ENCODE results near the gene SLCO4C1. TPM values are rescaled to one million over a fixed set of nuclear protein-coding genes. Genes with fewer than 3 reads are reported as not detected.

Gene SLCO4C1
- polyA plus RNA-seq, 1 donor from 2014 or later = 0.12 TPM

DNA sequence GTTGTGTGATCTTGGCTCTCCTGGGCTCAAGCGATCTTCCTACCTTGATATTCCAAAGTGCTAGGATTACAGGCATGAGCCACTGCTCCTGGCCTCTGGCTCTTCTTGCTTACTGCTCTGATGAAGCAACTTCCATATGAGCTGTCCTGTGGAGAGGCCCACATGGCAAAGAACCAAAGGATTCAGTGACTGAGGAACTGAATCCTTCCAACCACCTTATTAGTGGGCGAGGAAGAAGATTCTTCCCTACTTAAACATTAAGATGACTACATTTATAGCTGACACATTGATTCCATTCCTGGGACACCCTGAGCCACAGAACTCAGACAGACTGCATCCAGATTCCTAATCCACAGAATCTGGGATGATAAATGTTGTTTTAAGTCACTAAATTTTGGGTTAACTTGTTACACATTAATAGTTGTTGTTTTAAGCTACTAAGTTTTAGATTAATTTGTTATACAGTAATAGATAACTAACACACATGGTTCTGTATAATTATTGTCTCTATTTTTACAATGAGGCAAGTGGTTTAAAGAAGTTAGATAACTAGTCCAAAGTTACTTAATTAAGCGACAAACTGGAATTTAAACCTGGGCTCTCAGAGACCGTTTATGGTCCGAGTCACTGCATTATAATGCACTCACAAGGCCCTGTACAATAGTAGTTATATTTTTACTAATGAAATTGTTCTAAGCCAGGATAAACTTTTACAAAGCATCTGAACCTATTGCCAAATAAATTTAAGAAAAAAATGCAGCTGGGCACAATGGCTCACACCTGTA, 16.7 kb upstream of the SLCO4C1 start:
- Histone ChIP-seq H3K9ac (ENCODE audit: low read length) (no peak overlapping the region), H3K36me3 (ENCODE audit: insufficient read depth, low read length) (no peaks in the 10 kb centered on the region), H3F3A (ENCODE audit: insufficient read depth, low read length, poor library complexity, severe bottlenecking) (no peaks in the 10 kb centered on the region), H3K9me3 (ENCODE audit: low read length) (no peaks in the 10 kb centered on the region), H3K79me2 (replicated peaks; ENCODE audit: insufficient read depth, low read length) (no peaks in the 10 kb centered on the region), H4K20me1 (ENCODE audit: insufficient read depth) (no peaks in the 10 kb centered on the region), H2AFZ (ENCODE audit: low read depth, low read length) (no peak overlapping the region), H3K9me2 (ENCODE audit: insufficient read depth, low read length) (no peaks in the 10 kb centered on the region), H3K27ac (ENCODE audit: low read length) (no peak overlapping the region), H3K4me2 (ENCODE audit: low read length) (no peak overlapping the region), H3K27me3 (ENCODE audit: insufficient read depth, low read depth, low read length) (no peaks in the 10 kb centered on the region), H3K4me3 (ENCODE audit: low read length) (no peak overlapping the region)
- TF ChIP-seq RAD21 (conservative IDR thresholded peaks at IDR 0.05) (no peak), TAF1 (IDR thresholded peaks at IDR 0.05; ENCODE audit: low read depth) (no peak), POLR2AphosphoS5 (IDR thresholded peaks at IDR 0.05) (no peak), MXI1 (conservative IDR thresholded peaks at IDR 0.05; ENCODE audit: poor library complexity, severe bottlenecking) (no peak), EZH2 (IDR thresholded peaks at IDR 0.05; ENCODE audit: borderline replicate concordance, insufficient read depth, low read length, poor library complexity, severe bottlenecking) (no peak), REST (IDR thresholded peaks at IDR 0.05; ENCODE audit: borderline replicate concordance) (no peak), SMC3 (conservative IDR thresholded peaks at IDR 0.05; ENCODE audit: poor library complexity) (no peak)
- TF ChIP-seq, protein P1, sequence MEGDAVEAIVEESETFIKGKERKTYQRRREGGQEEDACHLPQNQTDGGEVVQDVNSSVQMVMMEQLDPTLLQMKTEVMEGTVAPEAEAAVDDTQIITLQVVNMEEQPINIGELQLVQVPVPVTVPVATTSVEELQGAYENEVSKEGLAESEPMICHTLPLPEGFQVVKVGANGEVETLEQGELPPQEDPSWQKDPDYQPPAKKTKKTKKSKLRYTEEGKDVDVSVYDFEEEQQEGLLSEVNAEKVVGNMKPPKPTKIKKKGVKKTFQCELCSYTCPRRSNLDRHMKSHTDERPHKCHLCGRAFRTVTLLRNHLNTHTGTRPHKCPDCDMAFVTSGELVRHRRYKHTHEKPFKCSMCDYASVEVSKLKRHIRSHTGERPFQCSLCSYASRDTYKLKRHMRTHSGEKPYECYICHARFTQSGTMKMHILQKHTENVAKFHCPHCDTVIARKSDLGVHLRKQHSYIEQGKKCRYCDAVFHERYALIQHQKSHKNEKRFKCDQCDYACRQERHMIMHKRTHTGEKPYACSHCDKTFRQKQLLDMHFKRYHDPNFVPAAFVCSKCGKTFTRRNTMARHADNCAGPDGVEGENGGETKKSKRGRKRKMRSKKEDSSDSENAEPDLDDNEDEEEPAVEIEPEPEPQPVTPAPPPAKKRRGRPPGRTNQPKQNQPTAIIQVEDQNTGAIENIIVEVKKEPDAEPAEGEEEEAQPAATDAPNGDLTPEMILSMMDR (IDR thresholded peaks at IDR 0.05; ENCODE audit: poor library complexity, severe bottlenecking) = no peak

GRCh38 chr5:102309586-102309985, 13.5 kb upstream of the SLCO4C1 start:
- Histone ChIP-seq H3K4me3 (ENCODE audit: low read length) (no peak overlapping the region), H3K9me3 (ENCODE audit: low read length) (peaks cover 2% of the 10 kb centered on the region), H3K9me2 (ENCODE audit: insufficient read depth, low read length) (no peaks in the 10 kb centered on the region), H4K20me1 (ENCODE audit: insufficient read depth) (no peaks in the 10 kb centered on the region), H3K27ac (ENCODE audit: low read length) (no peak overlapping the region), H3F3A (ENCODE audit: insufficient read depth, low read length, poor library complexity, severe bottlenecking) (no peaks in the 10 kb centered on the region), H3K9ac (ENCODE audit: low read length) (no peak overlapping the region), H2AFZ (ENCODE audit: low read depth, low read length) (no peak overlapping the region), H3K27me3 (ENCODE audit: insufficient read depth, low read depth, low read length) (no peaks in the 10 kb centered on the region), H3K4me2 (ENCODE audit: low read length) (no peak overlapping the region), H3K36me3 (ENCODE audit: insufficient read depth, low read length) (no peaks in the 10 kb centered on the region), H3K79me2 (replicated peaks; ENCODE audit: insufficient read depth, low read length) (no peaks in the 10 kb centered on the region)
- TF ChIP-seq, protein P1 (IDR thresholded peaks at IDR 0.05; ENCODE audit: poor library complexity, severe bottlenecking) = no peak
- TF ChIP-seq TAF1 (IDR thresholded peaks at IDR 0.05; ENCODE audit: low read depth) = no peak
- no peak for TF ChIP-seq SMC3 (conservative IDR thresholded peaks at IDR 0.05; ENCODE audit: poor library complexity)
- no peak for TF ChIP-seq EP300 (conservative IDR thresholded peaks at IDR 0.05; ENCODE audit: poor library complexity, severe bottlenecking)
- TF ChIP-seq MXI1 (conservative IDR thresholded peaks at IDR 0.05; ENCODE audit: poor library complexity, severe bottlenecking) = no peak
- no peak for TF ChIP-seq POLR2AphosphoS5 (IDR thresholded peaks at IDR 0.05)
- TF ChIP-seq RAD21 (conservative IDR thresholded peaks at IDR 0.05) = no peak
- no peak for TF ChIP-seq REST (IDR thresholded peaks at IDR 0.05; ENCODE audit: borderline replicate concordance)
- no peak for TF ChIP-seq EZH2 (IDR thresholded peaks at IDR 0.05; ENCODE audit: borderline replicate concordance, insufficient read depth, low read length, poor library complexity, severe bottlenecking)
